CD1c-positive myeloid dendritic cell (primary cell): ENCODE measurements around the gene RITA1.
"Not testable (repeated sequence)": the region's sequence is repeated elsewhere in the genome, so short reads cannot be mapped to it uniquely, and the experiment has no call there.

Source experiments
- DNase-seq: peaks from one replicate; pipeline ENCODE4 v3.0.0-alpha.2; 2016; ENCODE audit errors: extremely low spot score

The RITA1 gene

GRCh38 chr12:113202300-113203075 is 17.0 kb downstream of the RITA1 start:
- DNase-seq: peak; percentile 55

- no peak for DNase-seq
These were observed 18.6 kb downstream of the RITA1 start for GRCh38 chr12:113203852-113204760.

- no peak for DNase-seq
These were observed 19.3 kb downstream of the RITA1 start for GRCh38 chr12:113204804-113205203.

GRCh38 chr12:113206802-113207201 is 21.3 kb downstream of the RITA1 start:
- not testable (repeated sequence) for DNase-seq

GRCh38 chr12:113207613-113208040 is 22.1 kb downstream of the RITA1 start:
- no peak for DNase-seq

DNA sequence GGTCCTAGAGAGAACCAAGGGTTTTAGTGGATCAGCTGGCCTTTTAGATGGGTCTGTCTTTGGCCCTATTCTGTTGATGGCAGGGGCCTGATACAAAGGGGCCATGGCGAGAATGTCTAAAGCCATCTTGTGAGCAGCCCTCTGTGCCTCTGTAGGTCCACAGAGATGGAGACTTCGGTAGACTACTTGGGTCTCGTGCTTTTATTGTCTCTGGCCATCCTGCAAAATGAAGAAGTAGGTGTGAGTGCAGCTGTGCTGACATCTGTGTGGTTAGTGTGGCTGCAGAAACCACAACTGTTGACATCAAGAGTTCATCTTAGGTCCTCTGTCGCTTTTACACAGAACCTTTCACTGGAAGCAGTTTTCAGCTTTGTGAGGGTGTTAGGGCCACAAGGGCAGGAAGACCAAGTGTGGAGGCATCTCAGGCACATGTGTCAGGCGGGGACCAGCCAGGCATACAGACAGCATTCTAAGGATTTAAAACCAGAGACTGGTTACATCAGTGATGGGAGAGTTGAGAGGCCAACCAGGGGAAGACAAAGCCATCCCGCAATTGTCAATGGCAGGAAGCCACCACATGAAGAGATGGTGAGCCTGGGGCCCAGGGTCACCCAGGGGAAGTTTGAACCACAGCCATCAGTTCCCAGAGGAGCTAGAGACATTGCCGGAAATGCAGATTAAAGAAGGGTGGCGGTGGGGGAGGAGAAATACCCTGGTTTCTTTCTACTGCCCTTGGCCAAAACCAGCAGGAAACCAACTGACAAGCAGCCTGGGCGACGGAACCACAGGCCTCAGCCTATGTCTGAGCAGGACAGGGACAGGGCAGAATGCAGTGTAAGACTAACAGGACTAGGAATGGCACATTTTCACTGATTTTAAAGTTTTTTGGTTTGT is 22.8 kb downstream of the RITA1 start:
- DNase-seq: peak; percentile 93

DNA sequence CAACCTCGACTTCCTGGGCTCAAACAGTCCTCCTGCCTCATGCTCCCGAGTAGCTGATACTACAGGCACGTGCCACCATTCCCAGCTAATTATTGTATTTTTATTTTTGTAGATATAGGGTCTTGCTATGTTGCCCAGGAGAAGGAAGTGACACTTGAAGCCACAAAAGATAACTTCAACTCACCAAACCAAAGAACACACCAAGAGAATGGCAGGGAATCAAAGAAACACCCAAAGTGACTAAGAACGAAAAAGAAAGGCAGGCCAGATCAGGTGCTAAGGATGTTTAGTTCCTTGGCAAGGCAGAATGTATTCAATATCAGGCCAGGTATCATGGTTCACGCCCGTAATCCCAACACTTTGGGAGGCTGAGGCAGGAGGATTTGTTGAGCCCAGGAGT is 25.6 kb downstream of the RITA1 start:
- DNase-seq: no peak

DNA sequence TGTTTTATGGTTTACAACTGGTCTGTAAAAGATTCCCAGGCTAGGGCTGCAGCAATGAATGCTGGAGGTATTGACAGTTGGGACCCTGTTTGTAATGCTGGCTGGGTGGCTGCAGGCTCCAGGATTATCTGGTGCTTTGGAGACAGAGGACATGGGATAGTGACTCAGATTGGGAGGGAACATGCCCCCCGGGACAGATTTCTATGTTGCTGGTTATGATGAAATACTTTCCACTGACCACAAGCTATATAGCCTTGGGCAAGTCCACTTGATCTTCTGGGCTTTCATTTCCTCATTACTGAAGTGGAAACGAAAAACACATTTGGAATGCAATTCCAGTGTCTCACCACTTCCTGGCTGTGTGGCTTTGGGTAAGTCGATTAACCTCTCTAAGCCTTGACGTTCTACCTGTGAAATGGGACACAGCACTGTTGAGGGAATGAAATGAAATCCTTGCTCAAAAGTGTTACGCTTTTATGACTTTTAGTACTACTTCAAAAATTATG is 29.4 kb downstream of the RITA1 start:
- DNase-seq: peak; percentile 95

- DNase-seq: no peak
These were observed 30.5 kb downstream of the RITA1 start for GRCh38 chr12:113216027-113216426.

- peak; percentile 30 for DNase-seq
These were observed 35.2 kb downstream of the RITA1 start for GRCh38 chr12:113220593-113221180.

- DNase-seq: peak; percentile 100
These were observed 35.9 kb downstream of the RITA1 start, which contains the start of gene TPCN1 for GRCh38 chr12:113221181-113221996. TSS of gene TPCN1 (plus strand) at chr12:113221464. CDS start at chr12:113226853, 5,389 bp downstream.

GRCh38 chr12:113221997-113222729 is 36.6 kb downstream of the RITA1 start:
- DNase-seq: peak; percentile 49

GRCh38 chr12:113222730-113223531 is 37.4 kb downstream of the RITA1 start:
- peak; percentile 65 for DNase-seq

DNA sequence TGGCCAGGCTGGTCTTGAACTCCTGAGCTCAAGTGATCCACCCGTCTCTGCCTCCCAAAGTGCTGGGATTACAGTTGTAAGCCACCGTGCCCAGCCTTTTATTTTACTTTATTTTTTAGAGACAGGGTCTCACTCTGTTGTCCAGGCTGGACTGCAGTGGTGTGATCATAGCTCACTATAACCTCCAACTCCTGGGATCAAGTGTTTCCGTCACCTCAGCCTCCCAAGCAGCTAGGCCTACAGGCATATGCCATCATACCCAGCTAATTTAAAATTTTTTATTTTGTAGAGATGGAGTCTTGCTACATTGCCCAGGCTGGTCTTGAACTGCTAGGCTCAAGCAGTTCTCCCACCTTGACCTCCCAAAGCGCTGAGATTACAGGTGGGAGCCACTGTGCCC is 39.4 kb downstream of the RITA1 start:
- no peak for DNase-seq

GRCh38 chr12:113226696-113227568 is 41.4 kb downstream of the RITA1 start:
- no peak for DNase-seq

DNA sequence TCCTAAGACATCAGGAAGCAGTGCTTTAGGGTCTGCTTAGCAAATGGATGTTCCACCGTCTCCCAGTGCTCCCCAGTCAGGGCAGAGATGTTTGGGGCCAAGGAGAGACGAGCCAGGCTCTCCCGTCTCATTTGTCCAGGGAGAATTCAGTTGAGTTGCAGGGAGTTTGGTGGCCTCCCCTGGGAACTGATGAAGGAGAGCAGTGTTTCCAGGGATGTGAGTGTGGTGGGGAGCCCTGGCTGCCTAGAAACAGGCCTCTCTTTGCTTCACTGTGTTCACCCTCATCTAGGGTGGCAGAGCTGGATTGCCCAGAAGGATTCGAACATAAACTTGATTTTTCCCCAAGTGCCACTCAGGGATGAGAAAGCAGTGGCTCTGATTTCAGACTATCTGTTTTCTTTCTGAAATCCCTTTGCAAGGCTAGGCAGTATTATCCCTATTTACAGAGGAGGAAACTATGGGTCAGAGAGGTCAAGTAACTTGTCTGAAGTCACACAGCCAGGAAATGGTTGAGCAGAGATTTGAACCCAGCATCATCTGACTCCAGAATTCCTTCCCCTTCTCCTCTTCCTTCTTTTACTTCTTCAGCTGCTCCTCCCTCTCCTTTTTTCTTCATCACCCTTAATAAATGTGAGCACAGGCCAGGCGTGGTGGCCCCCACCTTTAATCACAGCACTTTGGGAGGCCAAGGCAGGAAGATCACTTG is 42.3 kb downstream of the RITA1 start:
- DNase-seq: no peak
